Measurements from ENCODE around the gene SLC49A3.

SLC49A3 gene

GRCh38 chr4:683247-683897 is 5.6 kb downstream of the SLC49A3 start:
- no peaks in the 10 kb centered on the region for H3K36me3 Mint-ChIP-seq
- ATAC-seq (ENCODE audit: low read depth): no peak
- peaks cover 6% of the 10 kb centered on the region for H3K27me3 Mint-ChIP-seq
- H3K9me3 Mint-ChIP-seq: no peaks in the 10 kb centered on the region
- H3K27ac Mint-ChIP-seq: no peak overlapping the region
- peaks cover 13% of the 10 kb centered on the region for H3K4me1 Mint-ChIP-seq
- no peak overlapping the region for H3K4me3 Mint-ChIP-seq
- DNase-seq (ENCODE audit: low spot score in 2 of 2): no peak

- no peak for DNase-seq (ENCODE audit: low spot score in 2 of 2)
- peaks cover 5% of the 10 kb centered on the region for H3K27me3 Mint-ChIP-seq
- no peak for ATAC-seq (ENCODE audit: low read depth)
- H3K4me3 Mint-ChIP-seq: peak overlapping the region; percentile 59
- peaks cover 17% of the 10 kb centered on the region for H3K4me1 Mint-ChIP-seq
- no peak overlapping the region for H3K27ac Mint-ChIP-seq
- no peaks in the 10 kb centered on the region for H3K36me3 Mint-ChIP-seq
- H3K9me3 Mint-ChIP-seq: no peaks in the 10 kb centered on the region
Observed at GRCh38 chr4:682490-683172, 6.3 kb downstream of the SLC49A3 start.

GRCh38 chr4:681736-682451 is 7.1 kb downstream of the SLC49A3 start:
- DNase-seq (ENCODE audit: low spot score in 2 of 2) (peak in 1 of 2 donors; percentile 52), ATAC-seq (ENCODE audit: low read depth) (peak; percentile 45)
- H3K27me3 Mint-ChIP-seq: peaks cover 4% of the 10 kb centered on the region
- H3K27ac Mint-ChIP-seq: no peak overlapping the region
- no peaks in the 10 kb centered on the region for H3K9me3 Mint-ChIP-seq
- peak overlapping the region; percentile 69 for H3K4me3 Mint-ChIP-seq
- H3K36me3 Mint-ChIP-seq: no peaks in the 10 kb centered on the region
- H3K4me1 Mint-ChIP-seq: peaks cover 22% of the 10 kb centered on the region

GRCh38 chr4:680928-681645 is 7.9 kb downstream of the SLC49A3 start:
- Mint-ChIP-seq H3K9me3 (no peaks in the 10 kb centered on the region), H3K36me3 (no peaks in the 10 kb centered on the region), H3K27ac (no peak overlapping the region), H3K4me3 (peak overlapping the region; percentile 71), H3K4me1 (peaks cover 26% of the 10 kb centered on the region), H3K27me3 (peaks cover 4% of the 10 kb centered on the region)
- DNase-seq (ENCODE audit: low spot score in 2 of 2): no peak
- ATAC-seq (ENCODE audit: low read depth): peak; percentile 41

GRCh38 chr4:680551-680927 is 8.4 kb downstream of the SLC49A3 start:
- H3K27me3 Mint-ChIP-seq: peaks cover 4% of the 10 kb centered on the region
- H3K4me3 Mint-ChIP-seq: peak overlapping the region; percentile 71
- ATAC-seq (ENCODE audit: low read depth) (no peak), DNase-seq (ENCODE audit: low spot score in 2 of 2) (no peak)
- H3K9me3 Mint-ChIP-seq: no peaks in the 10 kb centered on the region
- H3K36me3 Mint-ChIP-seq: no peaks in the 10 kb centered on the region
- H3K27ac Mint-ChIP-seq: no peak overlapping the region
- H3K4me1 Mint-ChIP-seq: peaks cover 29% of the 10 kb centered on the region

- H3K36me3 Mint-ChIP-seq: no peaks in the 10 kb centered on the region
- ATAC-seq (ENCODE audit: low read depth) (no peak), DNase-seq (ENCODE audit: low spot score in 2 of 2) (no peak)
- H3K4me1 Mint-ChIP-seq: peaks cover 32% of the 10 kb centered on the region
- no peak overlapping the region for H3K4me3 Mint-ChIP-seq
- H3K9me3 Mint-ChIP-seq: no peaks in the 10 kb centered on the region
- H3K27me3 Mint-ChIP-seq: peaks cover 2% of the 10 kb centered on the region
- no peak overlapping the region for H3K27ac Mint-ChIP-seq
Observed at GRCh38 chr4:680091-680490, 8.9 kb downstream of the SLC49A3 start.

GRCh38 chr4:679629-680028 is 9.3 kb downstream of the SLC49A3 start:
- Mint-ChIP-seq H3K27me3 (no peaks in the 10 kb centered on the region), H3K9me3 (no peaks in the 10 kb centered on the region), H3K4me3 (no peak overlapping the region), H3K4me1 (peaks cover 32% of the 10 kb centered on the region), H3K36me3 (no peaks in the 10 kb centered on the region), H3K27ac (no peak overlapping the region)
- ATAC-seq (ENCODE audit: low read depth) (no peak), DNase-seq (ENCODE audit: low spot score in 2 of 2) (no peak)

GRCh38 chr4:679104-679481 is 9.9 kb downstream of the SLC49A3 start:
- Mint-ChIP-seq H3K4me1 (peaks cover 32% of the 10 kb centered on the region), H3K27ac (no peak overlapping the region), H3K4me3 (no peak overlapping the region)

GRCh38 chr4:678331-679103 is 10.4 kb downstream of the SLC49A3 start:
- Mint-ChIP-seq H3K27ac (no peak overlapping the region), H3K4me3 (no peak overlapping the region), H3K36me3 (peaks cover 2% of the 10 kb centered on the region), H3K9me3 (no peaks in the 10 kb centered on the region), H3K4me1 (peaks cover 31% of the 10 kb centered on the region), H3K27me3 (no peaks in the 10 kb centered on the region)
- DNase-seq (ENCODE audit: low spot score in 2 of 2) (no peak), ATAC-seq (ENCODE audit: low read depth) (no peak)

More at GRCh38 chr4:679104-679481, 9.9 kb downstream of the SLC49A3 start:
- Mint-ChIP-seq H3K27me3 (no peaks in the 10 kb centered on the region), H3K9me3 (no peaks in the 10 kb centered on the region), H3K36me3 (peaks cover under 1% of the 10 kb centered on the region)
- no peak for DNase-seq (ENCODE audit: low spot score in 2 of 2)
- ATAC-seq (ENCODE audit: low read depth): no peak

- no peaks in the 10 kb centered on the region for H3K27me3 Mint-ChIP-seq
- H3K4me1 Mint-ChIP-seq: peaks cover 31% of the 10 kb centered on the region
- no peak overlapping the region for H3K4me3 Mint-ChIP-seq
- peaks cover 4% of the 10 kb centered on the region for H3K36me3 Mint-ChIP-seq
- ATAC-seq (ENCODE audit: low read depth) (peak; percentile 10), DNase-seq (ENCODE audit: low spot score in 2 of 2) (no peak)
- H3K9me3 Mint-ChIP-seq: no peaks in the 10 kb centered on the region
- peak overlapping the region; percentile 62 for H3K27ac Mint-ChIP-seq
Observed at GRCh38 chr4:677431-678293, 11.3 kb downstream of the SLC49A3 start.

GRCh38 chr4:676871-677235 is 12.1 kb downstream of the SLC49A3 start:
- H3K9me3 Mint-ChIP-seq: no peaks in the 10 kb centered on the region
- no peak for ATAC-seq (ENCODE audit: low read depth)
- peaks cover 7% of the 10 kb centered on the region for H3K36me3 Mint-ChIP-seq
- H3K4me1 Mint-ChIP-seq: peaks cover 29% of the 10 kb centered on the region
- H3K27ac Mint-ChIP-seq: peak overlapping the region; percentile 62
- H3K4me3 Mint-ChIP-seq: peak overlapping the region; percentile 39
- H3K27me3 Mint-ChIP-seq: no peaks in the 10 kb centered on the region
- no peak for DNase-seq (ENCODE audit: low spot score in 2 of 2)

- Mint-ChIP-seq H3K4me1 (peaks cover 29% of the 10 kb centered on the region), H3K27me3 (no peaks in the 10 kb centered on the region), H3K9me3 (no peaks in the 10 kb centered on the region), H3K27ac (peak overlapping the region; percentile 62), H3K36me3 (peaks cover 7% of the 10 kb centered on the region), H3K4me3 (peak overlapping the region; percentile 54)
- no peak for DNase-seq (ENCODE audit: low spot score in 2 of 2)
- ATAC-seq (ENCODE audit: low read depth): peak; percentile 29
Observed at GRCh38 chr4:675980-676870, 12.7 kb downstream of the SLC49A3 start.
